ENCODE measurements around the gene CCDC183. TPM values are rescaled to one million over a fixed set of nuclear protein-coding genes. Genes with fewer than 3 reads are reported as not detected.

Gene CCDC183
- polyA plus RNA-seq, 1 donor (not counting 4 experiments of a cell fraction or from before 2014, with no cell fraction given) = 0.03 TPM

- Histone ChIP-seq H4K20me1 (ENCODE audit: control insufficient read depth, extremely low read depth, insufficient read depth, low read length) (peaks cover 17% of the 10 kb centered on the region), H3K9me1 (ENCODE audit: control insufficient read depth, extremely low read depth, insufficient read depth, low read length) (no peaks in the 10 kb centered on the region), H3K4me1 (ENCODE audit: control insufficient read depth, extremely low read depth, insufficient read depth, low read length) (peaks cover 17% of the 10 kb centered on the region), H3K4me3 (ENCODE audit: control insufficient read depth in 2 of 3, extremely low read depth in 1 of 3, insufficient read depth in 2 of 3, low read depth in 1 of 3, low read length in 3 of 3) (peak within 1 kb of the TSS; percentile 70 to 83 (median 82)), H2AFZ (ENCODE audit: control insufficient read depth, low read length) (peak within 1 kb of the TSS; percentile 66), H3K9ac (ENCODE audit: control insufficient read depth, extremely low read depth, insufficient read depth, low read length) (peak within 1 kb of the TSS; percentile 99), H3K79me2 (ENCODE audit: control insufficient read depth, insufficient read depth, low read length) (peaks cover 9% of the 10 kb centered on the region), H3K9me3 (ENCODE audit: control insufficient read depth, low read depth, low read length) (no peaks in the 10 kb centered on the region), H3K27me3 (ENCODE audit: control insufficient read depth, extremely low read depth, insufficient read depth, low read length) (peaks cover 4% of the 10 kb centered on the region), H3K4me2 (ENCODE audit: control insufficient read depth, extremely low read depth, insufficient read depth, low read depth, low read length) (peak within 1 kb of the TSS; percentile 84), H3K36me3 (ENCODE audit: control insufficient read depth in 2 of 2, extremely low read depth in 1 of 2, insufficient read depth in 2 of 2, low read length in 2 of 2) (peaks cover 8 to 17% of the 10 kb centered on the region in 2 experiments), H3K27ac (ENCODE audit: control insufficient read depth, insufficient read depth, low read length) (peak within 1 kb of the TSS; percentile 98)
- FAIRE-seq = no peak
- dilution Hi-C loops (cut with MboI; ENCODE audit: extremely low pct_ligation_motif_present, low sequenced_read_pairs) = no loop called here
- DNase-seq (ENCODE audit: low read depth, low spot score) = peak; percentile 98
- TF ChIP-seq CTCF (optimal IDR thresholded peaks at IDR 0.05 in 1 of 3, IDR thresholded peaks at IDR 0.05 in 1 of 3, conservative IDR thresholded peaks at IDR 0.05 in 1 of 3; ENCODE audit: extremely low read depth in 1 of 3, insufficient read depth in 2 of 3, low read length in 3 of 3) = no peak
- no peak for TF ChIP-seq EZH2 (IDR thresholded peaks at IDR 0.05; ENCODE audit: low read length)
These were observed 5.3 kb upstream of the CCDC183 start, which contains the start of gene TMEM141 for GRCh38 chr9:136790640-136791515. TMEM141 (plus strand) TSS chr9:136791344; CDS start chr9:136791371, 27 bp downstream.

- dilution Hi-C loops (cut with MboI; ENCODE audit: extremely low pct_ligation_motif_present, low sequenced_read_pairs) = no loop called here
- Histone ChIP-seq H3K79me2 (ENCODE audit: control insufficient read depth, insufficient read depth, low read length) (peaks cover 9% of the 10 kb centered on the region), H2AFZ (ENCODE audit: control insufficient read depth, low read length) (peak overlapping the region; percentile 40), H3K4me3 (ENCODE audit: control insufficient read depth in 2 of 3, extremely low read depth in 1 of 3, insufficient read depth in 2 of 3, low read depth in 1 of 3, low read length in 3 of 3) (peak overlapping the region; percentile 70 to 83 (median 82)), H3K9me1 (ENCODE audit: control insufficient read depth, extremely low read depth, insufficient read depth, low read length) (no peaks in the 10 kb centered on the region), H3K4me1 (ENCODE audit: control insufficient read depth, extremely low read depth, insufficient read depth, low read length) (peaks cover 17% of the 10 kb centered on the region), H3K9me3 (ENCODE audit: control insufficient read depth, low read depth, low read length) (no peaks in the 10 kb centered on the region), H4K20me1 (ENCODE audit: control insufficient read depth, extremely low read depth, insufficient read depth, low read length) (peaks cover 17% of the 10 kb centered on the region), H3K9ac (ENCODE audit: control insufficient read depth, extremely low read depth, insufficient read depth, low read length) (peak overlapping the region; percentile 99), H3K27ac (ENCODE audit: control insufficient read depth, insufficient read depth, low read length) (peak overlapping the region; percentile 98), H3K4me2 (ENCODE audit: control insufficient read depth, extremely low read depth, insufficient read depth, low read depth, low read length) (peak overlapping the region; percentile 84), H3K36me3 (ENCODE audit: control insufficient read depth in 2 of 2, extremely low read depth in 1 of 2, insufficient read depth in 2 of 2, low read length in 2 of 2) (peaks cover 8 to 17% of the 10 kb centered on the region in 2 experiments), H3K27me3 (ENCODE audit: control insufficient read depth, extremely low read depth, insufficient read depth, low read length) (peaks cover 13% of the 10 kb centered on the region)
- TF ChIP-seq CTCF (optimal IDR thresholded peaks at IDR 0.05 in 1 of 3, IDR thresholded peaks at IDR 0.05 in 1 of 3, conservative IDR thresholded peaks at IDR 0.05 in 1 of 3; ENCODE audit: extremely low read depth in 1 of 3, insufficient read depth in 2 of 3, low read length in 3 of 3) = peak; percentile 80 to 100 (median 99)
- no peak for TF ChIP-seq EZH2 (IDR thresholded peaks at IDR 0.05; ENCODE audit: low read length)
- no peak for FAIRE-seq
- DNase-seq (ENCODE audit: low read depth, low spot score) = peak; percentile 65
These were observed 4.4 kb upstream of the CCDC183 start for GRCh38 chr9:136791516-136792276.
